ENCODE data around the gene GATA2.

DNA sequence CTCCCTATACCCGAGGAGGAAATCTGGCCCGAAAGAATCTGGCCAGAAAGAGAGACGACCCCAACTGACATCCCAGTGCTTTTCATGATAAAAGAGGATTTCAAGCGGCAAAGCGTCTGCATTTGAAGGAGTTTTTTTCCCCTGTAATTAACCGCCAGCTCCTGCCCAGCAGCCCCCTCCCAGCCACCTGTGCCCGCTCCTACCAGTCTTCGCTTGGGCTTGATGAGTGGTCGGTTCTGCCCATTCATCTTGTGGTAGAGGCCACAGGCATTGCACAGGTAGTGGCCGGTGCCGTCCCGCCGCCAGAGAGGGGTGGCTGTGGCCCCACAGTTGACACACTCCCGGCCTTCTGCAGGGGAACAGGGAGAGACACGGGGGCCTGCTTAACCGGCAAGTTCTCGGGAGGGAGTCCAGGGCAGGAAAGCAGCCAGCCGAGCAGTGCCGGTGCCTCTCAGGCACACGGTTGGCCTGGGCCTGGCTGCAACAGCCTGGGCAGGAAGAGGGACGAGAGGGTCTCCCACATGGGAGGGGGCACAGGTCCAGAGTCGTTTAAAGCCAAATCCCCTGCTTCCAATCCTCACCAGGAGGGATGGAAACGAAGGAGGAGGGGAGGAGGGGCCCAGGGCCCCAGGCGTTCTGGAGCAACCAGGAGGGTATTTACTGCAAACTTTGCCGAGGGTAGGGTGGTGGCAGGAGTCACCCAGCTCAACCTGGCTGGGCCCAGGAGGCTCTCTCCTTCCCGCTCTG is 9.2 kb downstream of the GATA2 start:
- TF ChIP-seq, protein P1, sequence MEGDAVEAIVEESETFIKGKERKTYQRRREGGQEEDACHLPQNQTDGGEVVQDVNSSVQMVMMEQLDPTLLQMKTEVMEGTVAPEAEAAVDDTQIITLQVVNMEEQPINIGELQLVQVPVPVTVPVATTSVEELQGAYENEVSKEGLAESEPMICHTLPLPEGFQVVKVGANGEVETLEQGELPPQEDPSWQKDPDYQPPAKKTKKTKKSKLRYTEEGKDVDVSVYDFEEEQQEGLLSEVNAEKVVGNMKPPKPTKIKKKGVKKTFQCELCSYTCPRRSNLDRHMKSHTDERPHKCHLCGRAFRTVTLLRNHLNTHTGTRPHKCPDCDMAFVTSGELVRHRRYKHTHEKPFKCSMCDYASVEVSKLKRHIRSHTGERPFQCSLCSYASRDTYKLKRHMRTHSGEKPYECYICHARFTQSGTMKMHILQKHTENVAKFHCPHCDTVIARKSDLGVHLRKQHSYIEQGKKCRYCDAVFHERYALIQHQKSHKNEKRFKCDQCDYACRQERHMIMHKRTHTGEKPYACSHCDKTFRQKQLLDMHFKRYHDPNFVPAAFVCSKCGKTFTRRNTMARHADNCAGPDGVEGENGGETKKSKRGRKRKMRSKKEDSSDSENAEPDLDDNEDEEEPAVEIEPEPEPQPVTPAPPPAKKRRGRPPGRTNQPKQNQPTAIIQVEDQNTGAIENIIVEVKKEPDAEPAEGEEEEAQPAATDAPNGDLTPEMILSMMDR (IDR thresholded peaks at IDR 0.05): no peak
- TF ChIP-seq EP300 (IDR thresholded peaks at IDR 0.05): no peak
